Activated B cell treated with CpG ODN at 0.5 μM for 24 hours (primary cell): ENCODE results near the gene TFF2. TPM values are rescaled to one million over a fixed set of nuclear protein-coding genes. Genes with fewer than 3 reads are reported as not detected.
A peak's percentile ranks its signal among the peaks of the same experiment; 100 is the strongest.

Experiments
- ATAC-seq: fragments of 200-7000 bp; cut with Tn5 transposase; one replicate; pipeline ENCODE4 v1.10.0; 2021; ENCODE audit warnings: low read depth, mild to moderate bottlenecking, moderate library complexity
- CTCF ChIA-PET: fragments of 350-600 bp; sonication (Branson Sonifier 250); formaldehyde crosslinking; loops from one replicate; lab custom pipeline; 2021; ENCODE audit warnings: antibody characterized with exemption; lab: Charles Lee
- POLR2A ChIA-PET: fragments of 350-600 bp; sonication (Branson Sonifier 250); formaldehyde crosslinking; loops from one replicate; lab custom pipeline; 2021; ENCODE audit warnings: antibody characterized with exemption; lab: Charles Lee
- DNase-seq: peaks from one replicate; pipeline ENCODE4 v3.0.0; 2022
- H3K27ac Mint-ChIP-seq: one replicate; pipeline ENCODE4 v1.8.0; 2020; ENCODE audit warnings: mixed read lengths
- H3K27me3 Mint-ChIP-seq: one replicate; pipeline ENCODE4 v1.8.0; 2021; ENCODE audit warnings: mixed read lengths
- H3K36me3 Mint-ChIP-seq: one replicate; pipeline ENCODE4 v1.8.0; 2021; ENCODE audit warnings: low read depth, mixed read lengths
- H3K4me1 Mint-ChIP-seq: one replicate; pipeline ENCODE4 v1.8.0; 2021; ENCODE audit warnings: mixed read lengths
- H3K4me3 Mint-ChIP-seq: one replicate; pipeline ENCODE4 v1.8.0; 2020; ENCODE audit warnings: mild to moderate bottlenecking, mixed read lengths
- H3K9me3 Mint-ChIP-seq: one replicate; pipeline ENCODE4 v1.8.0; 2020; ENCODE audit warnings: mixed read lengths
- CTCF ChIP-seq: fragments of 200-600 bp; IDR thresholded peaks from one replicate; pipeline ENCODE4 v1.8.0; 2022; ENCODE audit warnings: antibody characterized with exemption, mild to moderate bottlenecking
- intact Hi-C: fragments of 100-400 bp; cut with micrococcal nuclease; formaldehyde crosslinking; loops from one replicate; pipeline ENCODE4 v1.15.1; 2024
- total RNA-seq: library from RNA; stranded (reverse); gene quantifications from 2 replicates; pipeline ENCODE4 v1.2.3, GENCODE V29; 2022

Gene TFF2
- total RNA-seq, 1 donor from 2014 or later: not detected

GRCh38 chr21:42314616-42315295 lies 36.0 kb downstream of the TFF2 start:
- no peak for ATAC-seq
- ChIA-PET POLR2A (interaction anchor here (0.5 kb wide), 2 partner anchors 49 to 72 kb away, joined by 3 read pairs; no protein-coding TSS in a partner anchor), CTCF (no interaction called here)
- Mint-ChIP-seq H3K4me1 (peaks cover 14% of the 10 kb centered on the region), H3K27ac (no peak overlapping the region), H3K9me3 (no peaks in the 10 kb centered on the region), H3K36me3 (no peaks in the 10 kb centered on the region), H3K27me3 (no peaks in the 10 kb centered on the region), H3K4me3 (no peak overlapping the region)
- TF ChIP-seq CTCF: no peak
- intact Hi-C loops: no loop called here
- no peak for DNase-seq

- no peak for TF ChIP-seq CTCF
- CTCF ChIA-PET: no interaction called here
- POLR2A ChIA-PET: no interaction called here
- no peaks in the 10 kb centered on the region for H3K9me3 Mint-ChIP-seq
- H3K27me3 Mint-ChIP-seq: peaks cover 3% of the 10 kb centered on the region
- intact Hi-C loops: no loop called here
- H3K4me3 Mint-ChIP-seq: no peak overlapping the region
- H3K27ac Mint-ChIP-seq: no peak overlapping the region
- H3K36me3 Mint-ChIP-seq: no peaks in the 10 kb centered on the region
- no peak for ATAC-seq
- H3K4me1 Mint-ChIP-seq: peaks cover 9% of the 10 kb centered on the region
- DNase-seq: no peak
Measured at GRCh38 chr21:42313501-42313969, 37.3 kb downstream of the TFF2 start.

- no peaks in the 10 kb centered on the region for H3K9me3 Mint-ChIP-seq
- H3K4me1 Mint-ChIP-seq: peaks cover 6% of the 10 kb centered on the region
- TF ChIP-seq CTCF: no peak
- intact Hi-C loops: no loop called here
- no peaks in the 10 kb centered on the region for H3K36me3 Mint-ChIP-seq
- no peak overlapping the region for H3K4me3 Mint-ChIP-seq
- peaks cover 10% of the 10 kb centered on the region for H3K27me3 Mint-ChIP-seq
- H3K27ac Mint-ChIP-seq: no peak overlapping the region
- ATAC-seq: no peak
- ChIA-PET POLR2A (no interaction called here), CTCF (interaction anchor here (1.2 kb wide), 1 partner anchor 224 kb away, joined by 5 read pairs; no protein-coding TSS in a partner anchor)
- DNase-seq: no peak
Measured at GRCh38 chr21:42312626-42313104, 38.1 kb downstream of the TFF2 start.

- ChIA-PET POLR2A (no interaction called here), CTCF (interaction anchor here (1.2 to 3.1 kb wide), 2 partner anchors 25 to 224 kb away, joined by 5 to 20 read pairs; no protein-coding TSS in a partner anchor)
- H3K36me3 Mint-ChIP-seq: no peaks in the 10 kb centered on the region
- DNase-seq (peak; percentile 9), ATAC-seq (no peak)
- H3K4me3 Mint-ChIP-seq: no peak overlapping the region
- peaks cover 15% of the 10 kb centered on the region for H3K27me3 Mint-ChIP-seq
- TF ChIP-seq CTCF: no peak
- H3K27ac Mint-ChIP-seq: no peak overlapping the region
- H3K9me3 Mint-ChIP-seq: no peaks in the 10 kb centered on the region
- intact Hi-C loops: no loop called here
- peaks cover 6% of the 10 kb centered on the region for H3K4me1 Mint-ChIP-seq
Measured at GRCh38 chr21:42311816-42312625, 38.8 kb downstream of the TFF2 start.

- POLR2A ChIA-PET: no interaction called here
- Mint-ChIP-seq H3K36me3 (no peaks in the 10 kb centered on the region), H3K4me1 (peaks cover 6% of the 10 kb centered on the region), H3K4me3 (no peak overlapping the region), H3K9me3 (no peaks in the 10 kb centered on the region), H3K27me3 (peaks cover 18% of the 10 kb centered on the region), H3K27ac (no peak overlapping the region)
- no peak for TF ChIP-seq CTCF
- intact Hi-C loops: no loop called here
- no peak for ATAC-seq
- DNase-seq: peak; percentile 1
- CTCF ChIA-PET: interaction anchor here (0.6 to 3.1 kb wide), 13 partner anchors 7 to 226 kb away, joined by 3 to 25 read pairs (median 5); no protein-coding TSS in a partner anchor
Measured at GRCh38 chr21:42311160-42311559, 39.6 kb downstream of the TFF2 start.
